Ovary (tissue), 3 donors: Measurements from ENCODE around the gene FOXM1.

ENCODE experiments used
- POLR2A ChIP-seq: fragments of 450-650 bp; IDR thresholded peaks from one replicate; pipeline ENCODE4 v1.6.1; 2017; ENCODE audit warnings: antibody characterized with exemption, mild to moderate bottlenecking, moderate library complexity
- TF ChIP-seq, protein P1 (sequence below), 3 donors: fragments of 450-650 bp in 2 of 3; fragments of 200-600 bp in 1 of 3; IDR thresholded peaks; one replicate each; pipeline versions ENCODE4 v1.5.1 to v1.8.0; 2016 to 2022; ENCODE audit warnings: antibody characterized with exemption in 3 of 3, mild to moderate bottlenecking in 1 of 3
- donor health status: DM: no; HTN: no; CAD: no.

DNA sequence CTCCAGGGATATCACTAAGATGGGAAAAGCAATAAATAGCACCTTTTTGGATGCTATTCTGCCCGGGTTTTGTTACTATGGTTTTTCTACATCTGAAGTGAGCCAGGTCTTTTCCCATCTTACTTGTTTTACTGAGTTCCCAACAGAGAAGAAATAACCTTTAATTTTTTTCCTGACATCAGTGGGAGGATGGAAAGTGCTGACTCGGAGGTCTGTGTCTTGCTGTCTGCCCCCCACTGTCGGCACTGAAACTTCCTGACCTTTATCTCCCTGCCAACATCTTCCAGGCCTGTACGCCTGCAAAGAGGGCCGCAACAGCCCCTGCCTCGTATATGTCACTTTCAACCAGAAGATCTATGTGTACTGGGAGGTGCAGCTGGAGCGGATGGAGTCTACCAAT lies 53.5 kb downstream of the FOXM1 start:
- no peak for TF ChIP-seq POLR2A
- TF ChIP-seq, protein P1, sequence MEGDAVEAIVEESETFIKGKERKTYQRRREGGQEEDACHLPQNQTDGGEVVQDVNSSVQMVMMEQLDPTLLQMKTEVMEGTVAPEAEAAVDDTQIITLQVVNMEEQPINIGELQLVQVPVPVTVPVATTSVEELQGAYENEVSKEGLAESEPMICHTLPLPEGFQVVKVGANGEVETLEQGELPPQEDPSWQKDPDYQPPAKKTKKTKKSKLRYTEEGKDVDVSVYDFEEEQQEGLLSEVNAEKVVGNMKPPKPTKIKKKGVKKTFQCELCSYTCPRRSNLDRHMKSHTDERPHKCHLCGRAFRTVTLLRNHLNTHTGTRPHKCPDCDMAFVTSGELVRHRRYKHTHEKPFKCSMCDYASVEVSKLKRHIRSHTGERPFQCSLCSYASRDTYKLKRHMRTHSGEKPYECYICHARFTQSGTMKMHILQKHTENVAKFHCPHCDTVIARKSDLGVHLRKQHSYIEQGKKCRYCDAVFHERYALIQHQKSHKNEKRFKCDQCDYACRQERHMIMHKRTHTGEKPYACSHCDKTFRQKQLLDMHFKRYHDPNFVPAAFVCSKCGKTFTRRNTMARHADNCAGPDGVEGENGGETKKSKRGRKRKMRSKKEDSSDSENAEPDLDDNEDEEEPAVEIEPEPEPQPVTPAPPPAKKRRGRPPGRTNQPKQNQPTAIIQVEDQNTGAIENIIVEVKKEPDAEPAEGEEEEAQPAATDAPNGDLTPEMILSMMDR (IDR thresholded peaks at IDR 0.05) = no peak
